H1 (cell line): Measurements from ENCODE around the gene TM9SF3. TPM values are rescaled to one million over a fixed set of nuclear protein-coding genes. Genes with fewer than 3 reads are reported as not detected.

Source experiments
- CBX8 ChIP-seq: fragments of 300-800, 300-1000 bp; sonication (generic); IDR thresholded peaks from 2 replicates; pipeline ENCODE4 v1.7.1; 2016; ENCODE audit warnings: low read depth, low read length, borderline replicate concordance
- CHD2 ChIP-seq: IDR thresholded peaks from 2 replicates; pipeline ENCODE4 v1.6.1; 2012; ENCODE audit warnings: low read length, improper control_type of control experiment
- CHD7 ChIP-seq: fragments of 300-600 bp; sonication (generic); IDR thresholded peaks from 2 replicates; pipeline ENCODE4 v1.7.1; 2012; ENCODE audit warnings: low read length, moderate library complexity, mild to moderate bottlenecking, inconsistent platforms; ENCODE audit not compliant: insufficient replicate concordance
- HDAC2 ChIP-seq, 2 experiments: fragments of 300-600 bp in 1 of 2; sonication (generic) in 1 of 2; IDR thresholded peaks; 2 replicates each; pipeline ENCODE4 v1.6.1; 2011 to 2012; ENCODE audit warnings: low read depth in 2 of 2, low read length in 2 of 2, mild to moderate bottlenecking in 2 of 2, moderate library complexity in 2 of 2, borderline replicate concordance in 1 of 2, inconsistent platforms in 1 of 2
- RFX5 ChIP-seq: IDR thresholded peaks from 2 replicates; pipeline ENCODE4 v1.6.1; 2011; ENCODE audit warnings: low read depth, low read length, improper control_type of control experiment, borderline replicate concordance
- RNF2 ChIP-seq: fragments of 200-900, 300-1000 bp; sonication (generic); IDR thresholded peaks from 2 replicates; pipeline ENCODE4 v1.7.1; 2016; ENCODE audit warnings: borderline replicate concordance, low read depth, mild to moderate bottlenecking, antibody characterized with exemption, low read length; ENCODE audit not compliant: poor library complexity, severe bottlenecking; ENCODE audit errors: missing control alignments
- SIX5 ChIP-seq: IDR thresholded peaks from 2 replicates; pipeline ENCODE4 v1.6.1; 2011; ENCODE audit warnings: mild to moderate bottlenecking, low read depth, low read length
- TCF12 ChIP-seq: IDR thresholded peaks from 2 replicates; pipeline ENCODE4 v1.6.1; 2011; ENCODE audit warnings: low read depth, mild to moderate bottlenecking, low read length
- polyA plus RNA-seq, 7 experiments: library from polyadenylated mRNA; depleted of rRNA in 3 of 7; stranded (reverse) in 5 of 7; unstranded in 2 of 7; fragments of >200 nt in 5 of 7; fragments of 200-250 nt in 2 of 7; gene quantifications; 1 replicate in 5 of 7; 2 replicates in 1 of 7; 4 replicates in 1 of 7; pipeline versions ENCODE4 v1.2.1 to v1.2.3, GENCODE V29; 2011 to 2013; ENCODE audit warnings: missing spikeins in 2 of 7, mixed read lengths in 2 of 7
- total RNA-seq: library from RNA; stranded (reverse); fragmentation: NEBNext Ultra II Directional; extraction: Animal tissue kit (Norgen Biotek cat#: 25700); gene quantifications from 2 replicates; pipeline ENCODE4 v1.2.1, GENCODE V29; 2021

The TM9SF3 gene
- total and polyA plus RNA-seq, 2 of the 8 experiments (the other 6 are each of a cell fraction or from before 2014, with no cell fraction given), result 123 to 127 TPM

GRCh38 chr10:96591946-96592345 is 5.1 kb upstream of the TM9SF3 start (continued):
- TF ChIP-seq CHD7 (no peak), TCF12 (no peak), SIX5 (no peak), RNF2 (no peak), RFX5 (no peak), CBX8 (no peak), HDAC2 (IDR thresholded peaks at IDR 0.05; ENCODE audit: borderline replicate concordance in 1 of 2, low read depth in 2 of 2, low read length in 2 of 2) (no peak), CHD2 (no peak)
- TF ChIP-seq, all 59 proteins: peak for 0
